C4-2B (cell line): ENCODE measurements around the gene UBE3C.
"Not testable (repeated sequence)": the region's sequence is repeated elsewhere in the genome, so short reads cannot be mapped to it uniquely, and the experiment has no call there.

ENCODE experiments used
- CTCF ChIP-seq: fragments of 450-650 bp; conservative IDR thresholded peaks from 2 replicates; pipeline ENCODE4 v1.5.1; 2017; ENCODE audit warnings: mild to moderate bottlenecking
- ZFX ChIP-seq: fragments of 450-650 bp; IDR thresholded peaks from 2 replicates; pipeline ENCODE4 v1.6.1; 2017

- not testable (repeated sequence) for TF ChIP-seq CTCF, ZFX
These were observed 38.7 kb upstream of the UBE3C start for GRCh38 chr7:157100005-157100404.
